Measurements from ENCODE around the gene CFAP77. TPM values are rescaled to one million over a fixed set of nuclear protein-coding genes. Genes with fewer than 3 reads are reported as not detected.

The CFAP77 gene
- total RNA-seq, 4 donors from 2014 or later = not detected

DNA sequence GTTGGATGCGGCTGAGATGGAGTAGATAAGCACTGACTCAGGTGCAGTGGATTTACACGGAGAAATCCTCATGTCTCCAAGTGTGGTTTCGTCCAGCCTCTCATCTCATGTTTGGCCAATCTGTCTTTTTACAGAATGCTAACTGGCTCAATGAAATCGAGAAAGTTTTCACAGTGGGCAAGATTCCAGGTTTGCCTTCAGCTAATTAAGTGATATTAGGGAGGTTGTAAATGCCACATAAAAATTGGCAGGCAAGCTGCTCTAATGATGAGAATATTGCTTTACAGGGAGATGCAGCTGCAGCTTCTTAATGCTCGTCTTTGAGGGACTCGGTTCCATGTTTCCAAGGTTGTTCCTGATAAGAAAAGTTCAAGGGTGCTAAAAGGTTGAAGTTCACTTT lies 196.1 kb downstream of the CFAP77 start:
- Histone ChIP-seq H3K4me3 (no peak overlapping the region), H3K27me3 (no peaks in the 10 kb centered on the region), H3K4me1 (no peaks in the 10 kb centered on the region), H3K9me3 (no peaks in the 10 kb centered on the region), H3K36me3 (peaks cover 0 to 14% (median 0%) of the 10 kb centered on the region in 4 donors), H3K27ac (no peak overlapping the region)
- 87 to 93% methylated on average over 4 to 6 of the region's 6 CpGs for WGBS, 2 donors (ENCODE audit: low coverage in 1 of 2)
- TF ChIP-seq, protein P1, sequence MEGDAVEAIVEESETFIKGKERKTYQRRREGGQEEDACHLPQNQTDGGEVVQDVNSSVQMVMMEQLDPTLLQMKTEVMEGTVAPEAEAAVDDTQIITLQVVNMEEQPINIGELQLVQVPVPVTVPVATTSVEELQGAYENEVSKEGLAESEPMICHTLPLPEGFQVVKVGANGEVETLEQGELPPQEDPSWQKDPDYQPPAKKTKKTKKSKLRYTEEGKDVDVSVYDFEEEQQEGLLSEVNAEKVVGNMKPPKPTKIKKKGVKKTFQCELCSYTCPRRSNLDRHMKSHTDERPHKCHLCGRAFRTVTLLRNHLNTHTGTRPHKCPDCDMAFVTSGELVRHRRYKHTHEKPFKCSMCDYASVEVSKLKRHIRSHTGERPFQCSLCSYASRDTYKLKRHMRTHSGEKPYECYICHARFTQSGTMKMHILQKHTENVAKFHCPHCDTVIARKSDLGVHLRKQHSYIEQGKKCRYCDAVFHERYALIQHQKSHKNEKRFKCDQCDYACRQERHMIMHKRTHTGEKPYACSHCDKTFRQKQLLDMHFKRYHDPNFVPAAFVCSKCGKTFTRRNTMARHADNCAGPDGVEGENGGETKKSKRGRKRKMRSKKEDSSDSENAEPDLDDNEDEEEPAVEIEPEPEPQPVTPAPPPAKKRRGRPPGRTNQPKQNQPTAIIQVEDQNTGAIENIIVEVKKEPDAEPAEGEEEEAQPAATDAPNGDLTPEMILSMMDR (IDR thresholded peaks at IDR 0.05) = no peak
- no peak for DNase-seq
- in situ Hi-C loops (cut with MboI; ENCODE audit: low pct_ligation_motif_present in 1 of 4, low pct_unique_long_range_greater_than_20kb in 1 of 4, low sequenced_read_pairs in 3 of 4) (no loop called here), intact Hi-C loops (cut with DNase I; ENCODE audit: low total_unique reads) (no loop called here)

DNA sequence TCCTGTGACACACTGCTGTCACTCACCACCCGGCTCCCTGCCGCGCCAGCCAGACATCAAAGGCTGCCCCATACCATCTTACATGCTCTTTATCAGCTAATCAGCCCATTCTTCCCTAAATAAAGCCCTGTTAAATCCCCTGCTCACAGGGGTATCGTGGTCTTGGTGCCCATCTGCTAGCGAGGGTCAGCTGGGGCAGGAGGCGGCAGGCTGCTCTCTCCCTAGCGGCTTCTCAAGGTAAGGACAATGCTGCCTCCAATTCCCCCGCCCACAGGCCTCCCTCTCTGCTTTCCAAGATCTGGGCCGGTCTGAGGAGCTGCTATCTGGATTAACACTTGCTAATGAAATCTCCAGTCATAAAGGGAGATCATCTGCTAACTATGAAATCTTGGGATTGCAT lies 199.2 kb downstream of the CFAP77 start:
- Histone ChIP-seq H3K4me3 (no peak overlapping the region), H3K27me3 (no peaks in the 10 kb centered on the region), H3K27ac (no peak overlapping the region), H3K9me3 (no peaks in the 10 kb centered on the region), H3K4me1 (no peaks in the 10 kb centered on the region), H3K36me3 (peaks cover 0 to 23% (median 2%) of the 10 kb centered on the region in 4 donors)
- 94 to 96% methylated on average over 6 to 9 of the region's 9 CpGs for WGBS, 2 donors (ENCODE audit: low coverage in 1 of 2)
- TF ChIP-seq EP300 (IDR thresholded peaks at IDR 0.05; ENCODE audit: low read depth) (no peak), POLR2A (IDR thresholded peaks at IDR 0.05) (no peak), POLR2AphosphoS5 (IDR thresholded peaks at IDR 0.05) (no peak)
- TF ChIP-seq, protein P1 (IDR thresholded peaks at IDR 0.05) = no peak
- in situ Hi-C loops (cut with MboI; ENCODE audit: low pct_ligation_motif_present in 1 of 4, low pct_unique_long_range_greater_than_20kb in 1 of 4, low sequenced_read_pairs in 3 of 4) (no loop called here), intact Hi-C loops (cut with DNase I; ENCODE audit: low total_unique reads) (no loop called here)
- DNase-seq = no peak

DNA sequence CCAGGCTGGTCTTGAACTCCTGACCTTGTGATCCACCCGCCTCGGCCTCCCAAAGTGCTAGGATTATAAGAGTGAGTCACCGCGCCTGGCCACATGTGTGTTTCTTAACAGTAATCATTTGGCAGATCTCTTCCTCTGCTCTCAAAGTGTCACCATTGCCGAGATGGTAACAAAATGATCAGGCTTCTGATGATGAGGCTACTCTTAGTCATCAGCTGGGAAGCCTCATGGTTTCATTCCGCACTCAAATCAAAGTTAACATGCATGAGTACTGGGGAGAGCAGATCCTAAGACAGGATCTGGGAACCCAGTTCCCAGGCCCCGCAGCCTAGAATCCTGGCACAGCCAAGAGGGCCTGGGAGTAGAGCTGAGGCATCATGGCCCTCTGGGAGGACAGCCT lies 199.8 kb downstream of the CFAP77 start:
- 87% methylated on average over 7 of the region's 7 CpGs; no CpG with 5 or more reads in 1 of the 2 donors for WGBS, 2 donors (ENCODE audit: low coverage in 1 of 2)
- TF ChIP-seq EP300 (IDR thresholded peaks at IDR 0.05; ENCODE audit: low read depth) = no peak
- no peak for TF ChIP-seq POLR2AphosphoS5 (IDR thresholded peaks at IDR 0.05)
- TF ChIP-seq, protein P1 (IDR thresholded peaks at IDR 0.05) = no peak
- no peak for TF ChIP-seq POLR2A (IDR thresholded peaks at IDR 0.05)
- intact Hi-C loops (cut with DNase I; ENCODE audit: low total_unique reads) (no loop called here), in situ Hi-C loops (cut with MboI; ENCODE audit: low pct_ligation_motif_present in 1 of 4, low pct_unique_long_range_greater_than_20kb in 1 of 4, low sequenced_read_pairs in 3 of 4) (no loop called here)
- no peaks in the 10 kb centered on the region for H3K4me1 ChIP-seq
- H3K36me3 ChIP-seq = peaks cover 0 to 23% (median 2%) of the 10 kb centered on the region in 4 donors
- no peaks in the 10 kb centered on the region for H3K9me3 ChIP-seq
- H3K27ac ChIP-seq = no peak overlapping the region
- no peak for DNase-seq
- no peaks in the 10 kb centered on the region for H3K27me3 ChIP-seq
- no peak overlapping the region for H3K4me3 ChIP-seq

DNA sequence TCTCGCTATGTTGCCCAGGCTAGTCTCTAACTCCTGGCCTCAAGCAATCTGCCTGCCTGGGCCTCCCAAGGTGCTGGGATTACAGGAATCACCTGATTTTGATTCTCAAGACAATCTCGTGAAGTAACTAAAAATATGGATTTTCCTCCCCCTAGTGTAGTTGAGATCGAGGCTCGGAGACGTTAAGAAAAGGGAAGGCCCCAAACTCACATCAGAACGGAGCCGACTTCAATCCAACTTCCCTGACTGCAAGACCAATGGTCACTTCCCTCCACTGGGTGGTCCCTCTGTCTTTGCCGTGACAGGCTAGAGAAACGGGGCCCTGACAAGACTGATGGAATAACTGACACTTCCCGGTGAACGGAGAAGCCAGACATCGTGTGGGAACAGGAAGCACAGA lies 200.7 kb downstream of the CFAP77 start:
- in situ Hi-C loops (cut with MboI; ENCODE audit: low pct_ligation_motif_present in 1 of 4, low pct_unique_long_range_greater_than_20kb in 1 of 4, low sequenced_read_pairs in 3 of 4) = no loop called here
- Histone ChIP-seq H3K36me3 (peaks cover 0 to 23% (median 2%) of the 10 kb centered on the region in 4 donors), H3K27ac (no peak overlapping the region), H3K9me3 (no peaks in the 10 kb centered on the region), H3K27me3 (no peaks in the 10 kb centered on the region), H3K4me1 (no peaks in the 10 kb centered on the region), H3K4me3 (no peak overlapping the region)
- TF ChIP-seq POLR2A (IDR thresholded peaks at IDR 0.05) = no peak
- no peak for TF ChIP-seq EP300 (IDR thresholded peaks at IDR 0.05; ENCODE audit: low read depth)
- no peak for TF ChIP-seq POLR2AphosphoS5 (IDR thresholded peaks at IDR 0.05)
- TF ChIP-seq, protein P1 (IDR thresholded peaks at IDR 0.05) = no peak
- 91% methylated on average over 12 of the region's 12 CpGs; no CpG with 5 or more reads in 1 of the 2 donors for WGBS, 2 donors (ENCODE audit: low coverage in 1 of 2)
- intact Hi-C loops (cut with DNase I; ENCODE audit: low total_unique reads) = no loop called here
- no peak for DNase-seq

Measured in transverse colon (tissue), 4 donors.